Stimulated activated CD4-positive, alpha-beta T cell treated with anti-CD3 and anti-CD28 coated beads, Interleukin-4, amount 100 ng/mL, for 24 hours (primary cell): Measurements from ENCODE around the gene DKKL1.

Experiments
- DNase-seq: peaks from one replicate; pipeline ENCODE4 v3.0.0-alpha.2; 2020

The DKKL1 gene

DNA sequence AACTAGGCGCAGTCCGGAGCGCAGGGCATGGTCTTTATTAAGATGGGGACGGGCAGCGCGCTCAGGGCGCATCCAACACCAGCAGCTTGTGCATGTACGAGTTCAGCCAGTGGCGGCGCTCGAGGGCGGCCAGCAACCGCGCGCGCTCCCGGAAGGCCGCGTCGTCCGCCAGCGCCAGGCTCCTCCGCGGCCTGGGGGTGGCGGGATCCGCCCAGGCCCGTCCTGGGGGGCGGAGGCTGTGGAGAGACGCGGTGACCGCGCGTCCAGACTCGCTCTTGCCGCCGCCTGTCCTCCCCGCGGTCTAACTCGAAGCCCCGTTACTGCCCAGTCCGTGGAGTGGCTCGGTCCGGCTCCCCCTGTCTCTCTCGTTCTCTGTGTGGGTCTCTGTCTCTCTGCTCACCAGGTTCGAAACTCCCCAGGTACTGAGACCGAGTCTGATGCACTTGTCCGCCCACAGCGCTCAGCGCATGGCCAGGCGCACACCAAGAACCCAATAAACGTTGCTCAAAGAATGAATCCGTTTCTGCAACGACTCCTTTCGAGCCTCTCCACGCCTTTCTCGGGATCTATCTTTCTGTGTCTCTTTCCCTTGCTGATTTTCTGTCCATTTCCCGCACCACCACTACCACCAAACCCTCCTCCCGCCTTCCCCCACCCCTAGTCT is 58.9 kb downstream of the DKKL1 start:
- peak; percentile 35 for DNase-seq

DNA sequence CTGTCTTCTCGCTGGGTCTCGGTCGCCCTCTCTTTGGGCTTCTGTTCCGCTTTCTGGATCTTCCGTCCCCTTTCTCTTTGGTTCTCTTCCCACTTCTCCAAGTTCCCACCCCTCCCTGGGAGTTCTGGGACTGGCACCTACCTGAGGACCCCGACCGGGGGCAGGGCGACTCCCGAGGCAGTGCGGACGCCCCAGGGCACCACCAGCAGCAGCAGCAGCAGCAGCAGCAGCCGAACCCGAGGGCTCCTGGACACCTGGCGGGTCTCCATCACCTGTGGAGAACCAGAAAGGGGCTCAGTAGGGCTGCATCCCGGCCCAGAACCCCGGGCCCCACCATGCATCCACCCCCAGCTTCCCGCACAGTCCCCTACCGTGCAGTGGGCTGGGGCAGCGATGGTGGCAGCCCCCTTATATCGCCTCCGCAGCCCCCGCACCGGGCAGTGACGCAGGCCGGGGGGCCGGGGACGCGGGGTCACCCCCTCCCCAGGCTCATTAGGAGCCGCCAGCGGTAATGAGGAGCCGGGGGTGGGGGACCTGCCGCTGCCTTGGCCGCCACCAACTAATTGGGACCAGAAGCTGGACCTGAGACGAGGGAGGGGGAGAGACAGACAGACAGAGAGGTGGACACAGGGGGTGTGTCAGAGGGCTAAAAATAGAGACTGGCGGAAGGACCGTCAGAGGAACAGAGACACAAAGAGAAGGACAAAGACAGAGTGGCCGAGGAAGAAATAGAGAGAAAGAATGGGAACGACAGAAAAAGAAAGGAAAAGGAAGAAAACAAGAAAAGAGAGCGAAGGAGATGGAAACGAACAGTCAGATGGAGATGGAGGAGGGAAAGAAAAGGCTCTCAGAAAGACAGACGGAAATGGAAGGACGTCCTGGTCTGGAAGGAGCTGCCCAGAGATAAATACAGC is 59.7 kb downstream of the DKKL1 start, which contains the start of gene PTH2:
TSS of gene PTH2 (minus strand) at position 371 of the 914 bp plus-strand sequence. CDS start at position 269, 102 bp downstream.
- no peak for DNase-seq

DNA sequence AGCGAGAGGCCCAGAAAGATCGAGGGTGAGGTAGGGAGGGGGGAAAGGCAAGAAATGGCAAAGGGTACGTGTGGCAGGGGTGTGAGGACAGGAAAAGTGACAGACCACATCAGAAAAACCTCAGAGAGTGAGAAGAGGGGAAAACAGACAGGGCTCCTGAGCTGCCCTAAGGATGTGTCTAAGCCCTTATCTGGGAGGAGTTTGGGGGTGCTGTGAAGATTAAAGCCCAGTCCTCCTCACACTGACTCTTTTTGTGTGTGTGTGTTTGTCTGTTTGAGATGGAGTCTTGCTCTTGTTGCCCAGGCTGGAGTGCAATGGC is 60.3 kb downstream of the DKKL1 start:
- no peak for DNase-seq
